Endothelial cell of umbilical vein (primary cell): ENCODE measurements around the gene ITGA3. TPM values are rescaled to one million over a fixed set of nuclear protein-coding genes. Genes with fewer than 3 reads are reported as not detected.

Experiments
- BruUV-seq: library from RNA; stranded (reverse); fragments of 400-500 nt; replicated peaks from 2 replicates; lab custom pipeline; 2021; lab: Mats Ljungman, UMichigan
- CTCF ChIA-PET: fragments of 300-600, 350-600 bp; sonication (Branson Sonifier 250); formaldehyde crosslinking; loops from one replicate; lab custom pipeline; 2021; ENCODE audit warnings: antibody characterized with exemption, inconsistent platforms; lab: Charles Lee
- POLR2A ChIA-PET: fragments of 300-600, 350-600 bp; sonication (Branson Sonifier 250); formaldehyde crosslinking; loops from one replicate; lab custom pipeline; 2021; ENCODE audit warnings: antibody characterized with exemption, inconsistent platforms; lab: Charles Lee
- DNase-seq: peaks from one replicate; pipeline ENCODE4 v3.0.0-alpha.2; 2011; ENCODE audit warnings: low read depth, low spot score
- FAIRE-seq: peaks from 2 replicates; lab custom pipeline; 2011; peaks lifted over from hg19 to GRCh38; lab: Jason Lieb, UNC
- H2AFZ ChIP-seq: 2 replicates; pipeline ENCODE4 v1.6.0; 2012; ENCODE audit warnings: low read depth, low read length, control low read depth, inconsistent platforms
- H3K27ac ChIP-seq: 2 replicates; pipeline ENCODE4 v1.5.1; 2011; ENCODE audit warnings: low read depth, mild to moderate bottlenecking, control low read depth, low read length, moderate library complexity; ENCODE audit not compliant: insufficient read depth
- H3K27me3 ChIP-seq, 2 experiments: 2 replicates each; pipeline versions ENCODE4 v1.6.0 to v1.6.1; 2011; ENCODE audit warnings: low read length in 2 of 2, mixed read lengths in 1 of 2; ENCODE audit not compliant: control insufficient read depth in 2 of 2, insufficient read depth in 2 of 2
- H3K36me3 ChIP-seq, 2 experiments: 2 replicates in 1 of 2; 3 replicates in 1 of 2; pipeline ENCODE4 v1.5.1; 2011; ENCODE audit warnings: low read length in 2 of 2, mild to moderate bottlenecking in 1 of 2, moderate library complexity in 1 of 2; ENCODE audit not compliant: control insufficient read depth in 2 of 2, insufficient read depth in 2 of 2; ENCODE audit errors: extremely low read depth in 1 of 2
- H3K4me1 ChIP-seq: 3 replicates; pipeline ENCODE4 v1.5.1; 2011; ENCODE audit warnings: mild to moderate bottlenecking, low read length; ENCODE audit not compliant: control insufficient read depth, insufficient read depth; ENCODE audit errors: extremely low read depth
- H3K4me2 ChIP-seq: 2 replicates; pipeline ENCODE4 v1.6.1; 2011; ENCODE audit warnings: low read length, control low read depth, mixed read lengths; ENCODE audit not compliant: insufficient read depth
- H3K4me3 ChIP-seq, 3 experiments: fragments of 200-600 bp in 1 of 3; sonication (generic), shearing (Covaris generic) in 1 of 3; replicated peaks in 1 of 3; 2 replicates each; pipeline ENCODE4 v1.5.1; 2011 to 2016; ENCODE audit warnings: control low read depth in 3 of 3, low read length in 3 of 3, mild to moderate bottlenecking in 2 of 3, inconsistent platforms in 1 of 3, low read depth in 1 of 3, moderate library complexity in 1 of 3; ENCODE audit not compliant: insufficient read depth in 1 of 3
- H3K79me2 ChIP-seq: 2 replicates; pipeline ENCODE4 v1.6.0; 2012; ENCODE audit warnings: low read length, inconsistent platforms; ENCODE audit not compliant: control insufficient read depth, insufficient read depth
- H3K9ac ChIP-seq: replicated peaks from 2 replicates; pipeline ENCODE3; 2011; ENCODE audit warnings: low read length, control low read depth; ENCODE audit not compliant: insufficient read depth; ENCODE audit errors: extremely low read depth
- H3K9me1 ChIP-seq: replicated peaks from 3 replicates; pipeline ENCODE4 v1.6.0; 2011; ENCODE audit warnings: mild to moderate bottlenecking, low read length; ENCODE audit not compliant: control insufficient read depth, insufficient read depth; ENCODE audit errors: extremely low read depth
- H3K9me3 ChIP-seq: replicated peaks from 2 replicates; pipeline ENCODE4 v1.5.1; 2012; ENCODE audit warnings: low read length, inconsistent platforms; ENCODE audit not compliant: control insufficient read depth, insufficient read depth
- H4K20me1 ChIP-seq: replicated peaks from 2 replicates; pipeline ENCODE3; 2011; ENCODE audit warnings: mild to moderate bottlenecking, low read length; ENCODE audit not compliant: control insufficient read depth, insufficient read depth; ENCODE audit errors: extremely low read depth
- EZH2 ChIP-seq: IDR thresholded peaks from 2 replicates; pipeline ENCODE4 v1.6.1; 2012; ENCODE audit warnings: borderline replicate concordance, low read depth, mild to moderate bottlenecking, moderate library complexity, low read length, inconsistent platforms; ENCODE audit not compliant: severe bottlenecking
- JUN ChIP-seq: IDR thresholded peaks from 2 replicates; pipeline ENCODE4 v1.6.1; 2011; ENCODE audit warnings: borderline replicate concordance, low read depth; ENCODE audit not compliant: insufficient read length, insufficient read depth
- dilution Hi-C: fragments of 300-500 bp; cut with MboI; formaldehyde crosslinking; loops from one replicate; pipeline ENCODE4 v1.15.0; 2019; ENCODE audit warnings: low sequenced_read_pairs; ENCODE audit not compliant: extremely low pct_ligation_motif_present
- intact Hi-C: fragments of 100-400 bp; cut with micrococcal nuclease; formaldehyde crosslinking; loops from one replicate; pipeline ENCODE4 v1.10.0; 2022
- polyA plus RNA-seq, 4 experiments: library from polyadenylated mRNA; depleted of rRNA in 3 of 4; stranded (reverse) in 3 of 4; unstranded in 1 of 4; fragments of >200 nt; gene quantifications; 2 replicates each; pipeline versions ENCODE4 v1.2.1 to v1.2.3, GENCODE V29; 2011 to 2012; ENCODE audit warnings: missing spikeins in 1 of 4
- total RNA-seq: library from RNA; stranded (reverse); gene quantifications from 2 replicates; pipeline ENCODE4 v1.2.3, GENCODE V29; 2021
- TF ChIP-seq, protein P1 (sequence below), 2 donors: IDR thresholded peaks; 1 replicate in 1 of 2; 2 replicates in 1 of 2; pipeline ENCODE4 v1.5.1; 2011; ENCODE audit warnings: low read length in 2 of 2, mild to moderate bottlenecking in 2 of 2, moderate library complexity in 2 of 2, control low read depth in 1 of 2, inconsistent platforms in 1 of 2, low read depth in 1 of 2; ENCODE audit not compliant: insufficient read depth in 1 of 2; ENCODE audit errors: extremely low read depth in 1 of 2

Gene ITGA3
- total and polyA plus RNA-seq, 2 donors (not counting 3 experiments of a cell fraction or from before 2014, with no cell fraction given) = 92.7 to 112 TPM

- Histone ChIP-seq H3K4me1 (no peaks in the 10 kb centered on the region), H4K20me1 (no peaks in the 10 kb centered on the region), H3K9me1 (no peaks in the 10 kb centered on the region), H3K36me3 (peaks cover 6 to 40% of the 10 kb centered on the region in 2 experiments), H3K79me2 (no peaks in the 10 kb centered on the region), H3K27ac (no peak overlapping the region), H3K9ac (no peak overlapping the region), H2AFZ (no peak overlapping the region), H3K4me2 (no peak overlapping the region), H3K4me3 (no peak overlapping the region), H3K9me3 (no peaks in the 10 kb centered on the region), H3K27me3 (no peaks in the 10 kb centered on the region)
- dilution Hi-C loops = no loop called here
- intact Hi-C loops = no loop called here
- ChIA-PET POLR2A (no interaction called here), CTCF (interaction anchor here (0.8 to 7.8 kb wide), 5 partner anchors 11 to 220 kb away, joined by 3 to 84 read pairs (median 6); partner anchors contain the start of gene ITGA3)
- FAIRE-seq (no peak), DNase-seq (no peak)
- TF ChIP-seq JUN = peak; percentile 17
- no peak for TF ChIP-seq EZH2
- no TSS peak for BruUV-seq
Measured at GRCh38 chr17:50081757-50082156, 25.8 kb downstream of the ITGA3 start.

DNA sequence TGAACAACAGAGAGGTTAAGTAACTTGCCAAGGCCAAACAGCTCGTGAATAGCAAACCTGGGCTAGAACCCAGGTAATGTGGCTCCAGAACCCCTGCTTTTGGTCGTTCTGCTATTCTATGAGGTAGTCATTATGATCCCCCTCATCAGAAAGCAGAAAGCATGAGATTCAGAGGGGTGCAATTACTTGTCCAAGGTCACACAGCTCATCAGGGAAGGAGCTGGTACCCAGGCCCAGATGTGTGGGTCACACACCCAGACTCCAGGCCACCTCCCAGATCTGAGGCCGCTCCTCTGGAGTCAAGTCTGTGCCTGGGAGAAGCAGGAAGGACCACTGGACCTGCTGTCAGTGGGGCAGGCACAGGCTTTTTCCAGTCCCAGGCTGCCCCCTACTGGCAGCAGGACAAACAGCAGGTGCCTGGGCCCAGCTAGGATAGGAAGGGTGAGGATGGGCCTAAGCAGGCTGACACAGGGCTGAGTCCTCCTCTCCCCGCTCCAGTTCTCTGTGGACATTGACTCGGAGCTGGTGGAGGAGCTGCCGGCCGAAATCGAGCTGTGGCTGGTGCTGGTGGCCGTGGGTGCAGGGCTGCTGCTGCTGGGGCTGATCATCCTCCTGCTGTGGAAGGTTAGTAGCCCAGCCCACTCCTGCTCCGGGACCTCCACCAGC, 31.5 kb downstream of the ITGA3 start:
- Histone ChIP-seq H3K9me3 (no peaks in the 10 kb centered on the region), H3K36me3 (peaks cover 4 to 18% of the 10 kb centered on the region in 2 experiments), H3K9ac (no peak overlapping the region), H3K27me3 (no peaks in the 10 kb centered on the region), H3K4me1 (no peaks in the 10 kb centered on the region), H2AFZ (no peak overlapping the region), H3K4me3 (no peak overlapping the region), H3K9me1 (no peaks in the 10 kb centered on the region), H3K4me2 (no peak overlapping the region), H3K27ac (no peak overlapping the region), H3K79me2 (no peaks in the 10 kb centered on the region), H4K20me1 (no peaks in the 10 kb centered on the region)
- peak; percentile 64 for DNase-seq
- ChIA-PET POLR2A (no interaction called here), CTCF (interaction anchor here (0.6 to 2.9 kb wide), 27 partner anchors 10 to 530 kb away, joined by 3 to 88 read pairs (median 4); partner anchors contain the start of genes DLX3 and ITGA3)
- FAIRE-seq = peak; percentile 92
- dilution Hi-C loops = no loop called here
- TF ChIP-seq EZH2 = no peak
- TF ChIP-seq, protein P1, sequence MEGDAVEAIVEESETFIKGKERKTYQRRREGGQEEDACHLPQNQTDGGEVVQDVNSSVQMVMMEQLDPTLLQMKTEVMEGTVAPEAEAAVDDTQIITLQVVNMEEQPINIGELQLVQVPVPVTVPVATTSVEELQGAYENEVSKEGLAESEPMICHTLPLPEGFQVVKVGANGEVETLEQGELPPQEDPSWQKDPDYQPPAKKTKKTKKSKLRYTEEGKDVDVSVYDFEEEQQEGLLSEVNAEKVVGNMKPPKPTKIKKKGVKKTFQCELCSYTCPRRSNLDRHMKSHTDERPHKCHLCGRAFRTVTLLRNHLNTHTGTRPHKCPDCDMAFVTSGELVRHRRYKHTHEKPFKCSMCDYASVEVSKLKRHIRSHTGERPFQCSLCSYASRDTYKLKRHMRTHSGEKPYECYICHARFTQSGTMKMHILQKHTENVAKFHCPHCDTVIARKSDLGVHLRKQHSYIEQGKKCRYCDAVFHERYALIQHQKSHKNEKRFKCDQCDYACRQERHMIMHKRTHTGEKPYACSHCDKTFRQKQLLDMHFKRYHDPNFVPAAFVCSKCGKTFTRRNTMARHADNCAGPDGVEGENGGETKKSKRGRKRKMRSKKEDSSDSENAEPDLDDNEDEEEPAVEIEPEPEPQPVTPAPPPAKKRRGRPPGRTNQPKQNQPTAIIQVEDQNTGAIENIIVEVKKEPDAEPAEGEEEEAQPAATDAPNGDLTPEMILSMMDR (IDR thresholded peaks at IDR 0.05; ENCODE audit: extremely low read depth in 1 of 2, insufficient read depth in 1 of 2, low read depth in 1 of 2, low read length in 2 of 2) = peak; percentile 96
- intact Hi-C loops = loop anchor here (1.0 to 2.0 kb wide), 4 partner anchors 32 to 227 kb away; no protein-coding TSS in a partner anchor
- no TSS peak for BruUV-seq
